NCI-H524 (cell line): ENCODE data around the gene LGSN.
A peak's percentile ranks its signal among the peaks of the same experiment; 100 is the strongest.
"Not testable (repeated sequence)": the region's sequence is repeated elsewhere in the genome, so short reads cannot be mapped to it uniquely, and the experiment has no call there.

Source experiments
- DNase-seq, 2 experiments: peaks; one replicate each; lab custom pipeline; 2025; lab: John Stamatoyannopoulos, UW

The LGSN gene

GRCh38 chr6:63305277-63305676 is 14.5 kb downstream of the LGSN start:
- no peak for DNase-seq

- no peak for DNase-seq
These were observed 16.3 kb downstream of the LGSN start for GRCh38 chr6:63303476-63303875.

GRCh38 chr6:63299667-63300066 is 20.1 kb downstream of the LGSN start:
- no peak for DNase-seq

- DNase-seq = no peak
These were observed 24.1 kb downstream of the LGSN start for GRCh38 chr6:63295553-63296194.

- no peak for DNase-seq
These were observed 29.2 kb downstream of the LGSN start for GRCh38 chr6:63290492-63291058.

GRCh38 chr6:63289269-63289872 is 30.4 kb downstream of the LGSN start:
- no peak for DNase-seq

GRCh38 chr6:63280639-63281180 is 39.1 kb downstream of the LGSN start:
- DNase-seq = peak in 1 of 2 experiments; percentile 21

GRCh38 chr6:63278916-63279315 is 40.9 kb downstream of the LGSN start:
- DNase-seq = no peak

GRCh38 chr6:63275953-63276352 is 43.8 kb downstream of the LGSN start:
- no peak for DNase-seq

GRCh38 chr6:63274795-63275430 is 44.9 kb downstream of the LGSN start:
- not testable (repeated sequence) for DNase-seq

GRCh38 chr6:63272397-63272796 is 47.4 kb downstream of the LGSN start:
- peak; percentile 11 to 38 for DNase-seq

- DNase-seq = no peak
These were observed 50.3 kb downstream of the LGSN start for GRCh38 chr6:63269470-63269869.

- no peak for DNase-seq
These were observed 51.2 kb downstream of the LGSN start for GRCh38 chr6:63268574-63268973.

GRCh38 chr6:63267828-63268227 is 52.0 kb downstream of the LGSN start:
- no peak for DNase-seq

GRCh38 chr6:63267046-63267445 is 52.7 kb downstream of the LGSN start:
- DNase-seq = no peak

- DNase-seq = no peak
These were observed 56.3 kb downstream of the LGSN start for GRCh38 chr6:63263444-63263843.

- DNase-seq = no peak
These were observed 58.0 kb downstream of the LGSN start for GRCh38 chr6:63261820-63262219.

- no peak for DNase-seq
These were observed 60.6 kb downstream of the LGSN start for GRCh38 chr6:63259153-63259552.

GRCh38 chr6:63249875-63250482 is 69.8 kb downstream of the LGSN start:
- no peak for DNase-seq

- DNase-seq = no peak
These were observed 73.2 kb downstream of the LGSN start for GRCh38 chr6:63246581-63246980.

GRCh38 chr6:63245909-63246308 is 73.9 kb downstream of the LGSN start:
- DNase-seq = peak in 1 of 2 experiments; percentile 38

GRCh38 chr6:63245420-63245819 is 74.4 kb downstream of the LGSN start:
- DNase-seq = no peak
